OCI-LY7 (cell line): Measurements from ENCODE around the gene INTS1. TPM values are rescaled to one million over a fixed set of nuclear protein-coding genes. Genes with fewer than 3 reads are reported as not detected.

Experiments used
- BruUV-seq: library from RNA; stranded (reverse); fragments of 400-500 nt; replicated peaks from 2 replicates; lab custom pipeline; 2021; lab: Mats Ljungman, UMichigan
- CTCF ChIA-PET: fragments of 300-600 bp; sonication (Branson Sonifier 250); formaldehyde crosslinking; loops from one replicate; lab custom pipeline; 2022; ENCODE audit warnings: antibody characterized with exemption; ENCODE audit not compliant: unreplicated experiment; lab: Charles Lee
- POLR2A ChIA-PET: fragments of 300-600 bp; sonication (Branson Sonifier 250); formaldehyde crosslinking; loops from one replicate; lab custom pipeline; 2022; ENCODE audit warnings: antibody characterized with exemption; lab: Charles Lee
- DNase-seq: peaks from one replicate; pipeline ENCODE4 v3.0.0-alpha.2; 2015; ENCODE audit warnings: low spot score
- H2AFZ ChIP-seq: fragments of 200-600 bp; sonication (generic), shearing (Covaris generic); 2 replicates; pipeline ENCODE4 v1.6.1; 2014; ENCODE audit warnings: mild to moderate bottlenecking, antibody characterized with exemption, low read length, moderate library complexity
- H3K27ac ChIP-seq: fragments of 200-600 bp; sonication (generic); 2 replicates; pipeline ENCODE4 v1.5.1; 2014; ENCODE audit warnings: mixed run types, low read depth, mild to moderate bottlenecking, moderate library complexity, low read length, inconsistent platforms; ENCODE audit not compliant: poor library complexity, severe bottlenecking
- H3K36me3 ChIP-seq: fragments of 200-600 bp; sonication (generic); 2 replicates; pipeline ENCODE4 v1.6.1; 2014; ENCODE audit warnings: mild to moderate bottlenecking, antibody characterized with exemption, low read length, moderate library complexity, mixed read lengths; ENCODE audit not compliant: insufficient read depth
- H3K4me1 ChIP-seq: fragments of 200-600 bp; sonication (generic); 2 replicates; pipeline ENCODE4 v1.5.1; 2014; ENCODE audit warnings: mild to moderate bottlenecking, low read length; ENCODE audit not compliant: insufficient read depth, poor library complexity, severe bottlenecking
- H3K4me2 ChIP-seq: fragments of 200-600 bp; sonication (generic); 2 replicates; pipeline ENCODE4 v1.6.1; 2014; ENCODE audit warnings: mild to moderate bottlenecking, low read length
- H3K4me3 ChIP-seq: fragments of 200-600 bp; sonication (generic); 2 replicates; pipeline ENCODE4 v1.5.1; 2014; ENCODE audit warnings: mild to moderate bottlenecking, low read depth, low read length; ENCODE audit not compliant: poor library complexity, severe bottlenecking
- H3K79me2 ChIP-seq: fragments of 200-600 bp; sonication (generic); 2 replicates; pipeline ENCODE4 v1.6.1; 2016; ENCODE audit warnings: low read depth, mild to moderate bottlenecking, low read length, moderate library complexity, mixed read lengths; ENCODE audit not compliant: insufficient read depth
- H3K9me2 ChIP-seq: fragments of 200-600 bp; sonication (generic); 2 replicates; pipeline ENCODE4 v1.6.1; 2016; ENCODE audit warnings: mild to moderate bottlenecking, low read length, mixed read lengths; ENCODE audit not compliant: insufficient read depth
- H3K9me3 ChIP-seq: fragments of 200-600 bp; sonication (generic); 2 replicates; pipeline ENCODE4 v1.6.1; 2014; ENCODE audit warnings: mild to moderate bottlenecking, mixed run types, low read length, mixed read lengths
- H4K20me1 ChIP-seq: fragments of 200-600 bp; sonication (generic); 2 replicates; pipeline ENCODE4 v1.6.1; 2014; ENCODE audit warnings: mild to moderate bottlenecking, antibody characterized with exemption, low read length, moderate library complexity, mixed read lengths; ENCODE audit not compliant: insufficient read depth
- CTCF ChIP-seq: fragments of 200-600 bp; sonication (generic); conservative IDR thresholded peaks from 2 replicates; pipeline ENCODE4 v1.5.1; 2014; ENCODE audit warnings: mild to moderate bottlenecking, antibody characterized with exemption, low read length, moderate library complexity, mixed read lengths
- EZH2phosphoT487 ChIP-seq: fragments of 200-600 bp; sonication (generic); IDR thresholded peaks from 2 replicates; pipeline ENCODE4 v1.6.1; 2018; ENCODE audit warnings: low read depth, borderline replicate concordance, mild to moderate bottlenecking, mixed run types, antibody characterized with exemption, low read length, moderate library complexity, mixed read lengths
- intact Hi-C: fragments of 100-400 bp; cut with micrococcal nuclease; formaldehyde crosslinking; loops from one replicate; pipeline ENCODE4 v1.10.0; 2022; ENCODE audit not compliant: unreplicated experiment
- total RNA-seq, 2 experiments: library from RNA; depleted of rRNA in 1 of 2; stranded (reverse); fragments of >200 nt in 1 of 2; shearing (Covaris generic) in 1 of 2; gene quantifications; 2 replicates each; pipeline ENCODE4 v1.2.3, GENCODE V29; 2014 to 2022

The INTS1 gene
- total RNA-seq, 2 experiments from 2014 or later: 83.6 to 188 TPM

- Histone ChIP-seq H3K4me1 (no peaks in the 10 kb centered on the region), H3K9me3 (no peaks in the 10 kb centered on the region), H2AFZ (no peak overlapping the region), H3K4me3 (no peak overlapping the region), H3K36me3 (no peaks in the 10 kb centered on the region), H3K4me2 (no peak overlapping the region), H3K27ac (no peak overlapping the region), H4K20me1 (no peaks in the 10 kb centered on the region), H3K9me2 (no peaks in the 10 kb centered on the region), H3K79me2 (no peaks in the 10 kb centered on the region)
- ChIA-PET POLR2A (no interaction called here), CTCF (no interaction called here)
- no TSS peak for BruUV-seq
- intact Hi-C loops: no loop called here
- no peak for DNase-seq
- TF ChIP-seq CTCF: no peak
- no peak for TF ChIP-seq EZH2phosphoT487
Observed at GRCh38 chr7:1552200-1552599, 48.0 kb upstream of the INTS1 start.

- Histone ChIP-seq H3K79me2 (no peaks in the 10 kb centered on the region), H3K36me3 (no peaks in the 10 kb centered on the region), H3K4me1 (no peaks in the 10 kb centered on the region), H3K27ac (no peak overlapping the region), H3K9me3 (no peaks in the 10 kb centered on the region), H3K4me2 (no peak overlapping the region), H3K9me2 (no peaks in the 10 kb centered on the region), H3K4me3 (no peak overlapping the region), H4K20me1 (no peaks in the 10 kb centered on the region), H2AFZ (no peak overlapping the region)
- TF ChIP-seq EZH2phosphoT487 (no peak), CTCF (no peak)
- intact Hi-C loops: no loop called here
- no TSS peak for BruUV-seq
- no peak for DNase-seq
- ChIA-PET POLR2A (no interaction called here), CTCF (no interaction called here)
Observed at GRCh38 chr7:1550846-1551155, 46.6 kb upstream of the INTS1 start.

GRCh38 chr7:1550005-1550845, 46.0 kb upstream of the INTS1 start:
- Histone ChIP-seq H3K79me2 (no peaks in the 10 kb centered on the region), H3K27ac (no peak overlapping the region), H2AFZ (no peak overlapping the region), H3K9me2 (no peaks in the 10 kb centered on the region), H3K4me3 (no peak overlapping the region), H4K20me1 (no peaks in the 10 kb centered on the region), H3K4me1 (no peaks in the 10 kb centered on the region), H3K36me3 (no peaks in the 10 kb centered on the region), H3K9me3 (no peaks in the 10 kb centered on the region), H3K4me2 (no peak overlapping the region)
- DNase-seq: no peak
- no peak for TF ChIP-seq EZH2phosphoT487
- no peak for TF ChIP-seq CTCF
- ChIA-PET CTCF (no interaction called here), POLR2A (interaction anchor here (0.7 kb wide), 1 partner anchor 11 kb away, joined by 3 read pairs; no protein-coding TSS in a partner anchor)
- no TSS peak for BruUV-seq
- intact Hi-C loops: no loop called here
